ENCODE data around the gene SSU72. TPM values are rescaled to one million over a fixed set of nuclear protein-coding genes. Genes with fewer than 3 reads are reported as not detected.

Gene SSU72
- total and polyA plus RNA-seq, 2 donors (not counting 1 experiment from before 2014, with no cell fraction given): 65.1 to 127 TPM

GRCh38 chr1:1539310-1540089 lies 35.2 kb downstream of the SSU72 start:
- H4K20me1 ChIP-seq (ENCODE audit: control insufficient read depth, extremely low read depth, insufficient read depth, low read length): peaks cover 3% of the 10 kb centered on the region
- no peak for TF ChIP-seq EZH2 (IDR thresholded peaks at IDR 0.05; ENCODE audit: low read length, missing control alignments)
- TF ChIP-seq CTCF (conservative IDR thresholded peaks at IDR 0.05 in 1 of 2, IDR thresholded peaks at IDR 0.05 in 1 of 2; ENCODE audit: low read depth in 1 of 2, low read length in 2 of 2): no peak
- peaks cover 26% of the 10 kb centered on the region for H3K79me2 ChIP-seq (ENCODE audit: control insufficient read depth, insufficient read depth, low read length)
- H3K4me1 ChIP-seq (ENCODE audit: control insufficient read depth, extremely low read depth, insufficient read depth, low read length): peaks cover 6% of the 10 kb centered on the region
- no peaks in the 10 kb centered on the region for H3K9me3 ChIP-seq (ENCODE audit: control insufficient read depth, insufficient read depth, low read depth, low read length)
- no peak overlapping the region for H2AFZ ChIP-seq (ENCODE audit: low read length)
- H3K4me3 ChIP-seq (replicated peaks in 1 of 4; ENCODE audit: control extremely low read depth in 1 of 4, insufficient read depth in 1 of 4, low read depth in 3 of 4, low read length in 4 of 4): peak overlapping the region; percentile 56 to 66 (median 60)
- no peaks in the 10 kb centered on the region for H3K27me3 ChIP-seq (ENCODE audit: control insufficient read depth, insufficient read depth, low read length)
- DNase-seq (ENCODE audit: low read depth in 2 of 2): peak; percentile 44 to 46
- H3K36me3 ChIP-seq (ENCODE audit: control insufficient read depth, insufficient read depth, low read length): peaks cover 27% of the 10 kb centered on the region
- peak overlapping the region; percentile 69 for H3K4me2 ChIP-seq (ENCODE audit: extremely low read depth, insufficient read depth, low read length)
- peak overlapping the region; percentile 52 for H3K9ac ChIP-seq (ENCODE audit: insufficient read depth, low read length)
- peak overlapping the region; percentile 58 for H3K27ac ChIP-seq (ENCODE audit: insufficient read depth, low read length)

GRCh38 chr1:1538989-1539309 lies 35.7 kb downstream of the SSU72 start:
- Histone ChIP-seq H3K4me3 (replicated peaks in 1 of 4; ENCODE audit: control extremely low read depth in 1 of 4, insufficient read depth in 1 of 4, low read depth in 3 of 4, low read length in 4 of 4) (peak overlapping the region; percentile 56 to 66 (median 60)), H3K36me3 (ENCODE audit: control insufficient read depth, insufficient read depth, low read length) (peaks cover 30% of the 10 kb centered on the region), H3K4me1 (ENCODE audit: control insufficient read depth, extremely low read depth, insufficient read depth, low read length) (peaks cover 6% of the 10 kb centered on the region), H3K27ac (ENCODE audit: insufficient read depth, low read length) (peak overlapping the region; percentile 58), H3K27me3 (ENCODE audit: control insufficient read depth, insufficient read depth, low read length) (no peaks in the 10 kb centered on the region), H3K9ac (ENCODE audit: insufficient read depth, low read length) (peak overlapping the region; percentile 52), H4K20me1 (ENCODE audit: control insufficient read depth, extremely low read depth, insufficient read depth, low read length) (peaks cover 3% of the 10 kb centered on the region), H3K79me2 (ENCODE audit: control insufficient read depth, insufficient read depth, low read length) (peaks cover 26% of the 10 kb centered on the region), H3K9me3 (ENCODE audit: control insufficient read depth, insufficient read depth, low read depth, low read length) (no peaks in the 10 kb centered on the region), H3K4me2 (ENCODE audit: extremely low read depth, insufficient read depth, low read length) (peak overlapping the region; percentile 69), H2AFZ (ENCODE audit: low read length) (no peak overlapping the region)
- TF ChIP-seq EZH2 (IDR thresholded peaks at IDR 0.05; ENCODE audit: low read length, missing control alignments): no peak
- TF ChIP-seq CTCF (conservative IDR thresholded peaks at IDR 0.05 in 1 of 2, IDR thresholded peaks at IDR 0.05 in 1 of 2; ENCODE audit: low read depth in 1 of 2, low read length in 2 of 2): no peak
- no peak for DNase-seq (ENCODE audit: low read depth in 2 of 2)

GRCh38 chr1:1538334-1538733 lies 36.3 kb downstream of the SSU72 start:
- H3K4me1 ChIP-seq (ENCODE audit: control insufficient read depth, extremely low read depth, insufficient read depth, low read length): peaks cover 6% of the 10 kb centered on the region
- no peak overlapping the region for H3K27ac ChIP-seq (ENCODE audit: insufficient read depth, low read length)
- no peaks in the 10 kb centered on the region for H3K27me3 ChIP-seq (ENCODE audit: control insufficient read depth, insufficient read depth, low read length)
- peak overlapping the region in 1 of 4 experiments; percentile 66 for H3K4me3 ChIP-seq (replicated peaks in 1 of 4; ENCODE audit: control extremely low read depth in 1 of 4, insufficient read depth in 1 of 4, low read depth in 3 of 4, low read length in 4 of 4)
- peak overlapping the region; percentile 69 for H3K4me2 ChIP-seq (ENCODE audit: extremely low read depth, insufficient read depth, low read length)
- no peak for DNase-seq (ENCODE audit: low read depth in 2 of 2)
- H3K9ac ChIP-seq (ENCODE audit: insufficient read depth, low read length): no peak overlapping the region
- peaks cover 26% of the 10 kb centered on the region for H3K79me2 ChIP-seq (ENCODE audit: control insufficient read depth, insufficient read depth, low read length)
- H2AFZ ChIP-seq (ENCODE audit: low read length): no peak overlapping the region
- peaks cover 3% of the 10 kb centered on the region for H4K20me1 ChIP-seq (ENCODE audit: control insufficient read depth, extremely low read depth, insufficient read depth, low read length)
- no peak for TF ChIP-seq EZH2 (IDR thresholded peaks at IDR 0.05; ENCODE audit: low read length, missing control alignments)
- TF ChIP-seq CTCF (conservative IDR thresholded peaks at IDR 0.05 in 1 of 2, IDR thresholded peaks at IDR 0.05 in 1 of 2; ENCODE audit: low read depth in 1 of 2, low read length in 2 of 2): no peak
- peaks cover 30% of the 10 kb centered on the region for H3K36me3 ChIP-seq (ENCODE audit: control insufficient read depth, insufficient read depth, low read length)
- no peaks in the 10 kb centered on the region for H3K9me3 ChIP-seq (ENCODE audit: control insufficient read depth, insufficient read depth, low read depth, low read length)

Measured in fibroblast of lung (primary cell).